ENCODE data around the gene DBX1. TPM values are rescaled to one million over a fixed set of nuclear protein-coding genes. Genes with fewer than 3 reads are reported as not detected.

The DBX1 gene
- total and polyA plus RNA-seq, 10 of the 15 experiments (the other 5 are each of a cell fraction or from before 2014, with no cell fraction given) = not detected

DNA sequence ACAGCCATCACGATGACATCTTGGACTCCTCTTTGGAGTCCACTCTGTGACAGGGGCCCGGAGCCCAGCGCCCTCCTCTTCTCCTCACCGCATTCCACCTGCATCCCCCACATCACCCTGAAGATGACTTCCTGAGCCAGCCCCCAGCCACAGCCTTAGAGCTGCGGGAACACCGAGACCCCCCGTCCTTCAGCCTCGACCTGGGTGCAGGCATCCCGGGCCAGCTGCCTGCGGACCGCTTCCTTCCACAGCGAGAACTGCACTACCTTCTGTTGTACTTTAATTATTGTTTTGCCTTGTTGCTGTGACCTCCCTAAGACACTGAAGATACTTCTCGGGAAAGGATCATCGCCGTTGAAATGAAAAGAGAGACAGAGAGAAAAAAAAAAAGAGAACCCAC is 42.1 kb downstream of the DBX1 start (continued):
- TF ChIP-seq, protein P1, sequence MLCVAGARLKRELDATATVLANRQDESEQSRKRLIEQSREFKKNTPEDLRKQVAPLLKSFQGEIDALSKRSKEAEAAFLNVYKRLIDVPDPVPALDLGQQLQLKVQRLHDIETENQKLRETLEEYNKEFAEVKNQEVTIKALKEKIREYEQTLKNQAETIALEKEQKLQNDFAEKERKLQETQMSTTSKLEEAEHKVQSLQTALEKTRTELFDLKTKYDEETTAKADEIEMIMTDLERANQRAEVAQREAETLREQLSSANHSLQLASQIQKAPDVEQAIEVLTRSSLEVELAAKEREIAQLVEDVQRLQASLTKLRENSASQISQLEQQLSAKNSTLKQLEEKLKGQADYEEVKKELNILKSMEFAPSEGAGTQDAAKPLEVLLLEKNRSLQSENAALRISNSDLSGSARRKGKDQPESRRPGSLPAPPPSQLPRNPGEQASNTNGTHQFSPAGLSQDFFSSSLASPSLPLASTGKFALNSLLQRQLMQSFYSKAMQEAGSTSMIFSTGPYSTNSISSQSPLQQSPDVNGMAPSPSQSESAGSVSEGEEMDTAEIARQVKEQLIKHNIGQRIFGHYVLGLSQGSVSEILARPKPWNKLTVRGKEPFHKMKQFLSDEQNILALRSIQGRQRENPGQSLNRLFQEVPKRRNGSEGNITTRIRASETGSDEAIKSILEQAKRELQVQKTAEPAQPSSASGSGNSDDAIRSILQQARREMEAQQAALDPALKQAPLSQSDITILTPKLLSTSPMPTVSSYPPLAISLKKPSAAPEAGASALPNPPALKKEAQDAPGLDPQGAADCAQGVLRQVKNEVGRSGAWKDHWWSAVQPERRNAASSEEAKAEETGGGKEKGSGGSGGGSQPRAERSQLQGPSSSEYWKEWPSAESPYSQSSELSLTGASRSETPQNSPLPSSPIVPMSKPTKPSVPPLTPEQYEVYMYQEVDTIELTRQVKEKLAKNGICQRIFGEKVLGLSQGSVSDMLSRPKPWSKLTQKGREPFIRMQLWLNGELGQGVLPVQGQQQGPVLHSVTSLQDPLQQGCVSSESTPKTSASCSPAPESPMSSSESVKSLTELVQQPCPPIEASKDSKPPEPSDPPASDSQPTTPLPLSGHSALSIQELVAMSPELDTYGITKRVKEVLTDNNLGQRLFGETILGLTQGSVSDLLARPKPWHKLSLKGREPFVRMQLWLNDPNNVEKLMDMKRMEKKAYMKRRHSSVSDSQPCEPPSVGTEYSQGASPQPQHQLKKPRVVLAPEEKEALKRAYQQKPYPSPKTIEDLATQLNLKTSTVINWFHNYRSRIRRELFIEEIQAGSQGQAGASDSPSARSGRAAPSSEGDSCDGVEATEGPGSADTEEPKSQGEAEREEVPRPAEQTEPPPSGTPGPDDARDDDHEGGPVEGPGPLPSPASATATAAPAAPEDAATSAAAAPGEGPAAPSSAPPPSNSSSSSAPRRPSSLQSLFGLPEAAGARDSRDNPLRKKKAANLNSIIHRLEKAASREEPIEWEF (IDR thresholded peaks at IDR 0.05; ENCODE audit: insufficient replicate concordance, low read depth, low read length) = no peak
- TF ChIP-seq ZNF384 (IDR thresholded peaks at IDR 0.05; ENCODE audit: borderline replicate concordance, low read depth, low read length) (no peak), CBX5 (IDR thresholded peaks at IDR 0.05; ENCODE audit: low read depth) (no peak), FOXK2 (IDR thresholded peaks at IDR 0.05) (no peak), IKZF2 (IDR thresholded peaks at IDR 0.05) (no peak), EGR1 (IDR thresholded peaks at IDR 0.05; ENCODE audit: borderline replicate concordance in 1 of 2, low read depth in 2 of 2, low read length in 2 of 2) (no peak), RCOR1 (conservative IDR thresholded peaks at IDR 0.05; ENCODE audit: low read depth, low read length) (no peak), FOS (IDR thresholded peaks at IDR 0.05; ENCODE audit: borderline replicate concordance, extremely low read depth, insufficient read length) (no peak), RAD51 (IDR thresholded peaks at IDR 0.05) (no peak), MTA3 (IDR thresholded peaks at IDR 0.05; ENCODE audit: borderline replicate concordance, low read length) (no peak)
- TF ChIP-seq, protein P2, sequence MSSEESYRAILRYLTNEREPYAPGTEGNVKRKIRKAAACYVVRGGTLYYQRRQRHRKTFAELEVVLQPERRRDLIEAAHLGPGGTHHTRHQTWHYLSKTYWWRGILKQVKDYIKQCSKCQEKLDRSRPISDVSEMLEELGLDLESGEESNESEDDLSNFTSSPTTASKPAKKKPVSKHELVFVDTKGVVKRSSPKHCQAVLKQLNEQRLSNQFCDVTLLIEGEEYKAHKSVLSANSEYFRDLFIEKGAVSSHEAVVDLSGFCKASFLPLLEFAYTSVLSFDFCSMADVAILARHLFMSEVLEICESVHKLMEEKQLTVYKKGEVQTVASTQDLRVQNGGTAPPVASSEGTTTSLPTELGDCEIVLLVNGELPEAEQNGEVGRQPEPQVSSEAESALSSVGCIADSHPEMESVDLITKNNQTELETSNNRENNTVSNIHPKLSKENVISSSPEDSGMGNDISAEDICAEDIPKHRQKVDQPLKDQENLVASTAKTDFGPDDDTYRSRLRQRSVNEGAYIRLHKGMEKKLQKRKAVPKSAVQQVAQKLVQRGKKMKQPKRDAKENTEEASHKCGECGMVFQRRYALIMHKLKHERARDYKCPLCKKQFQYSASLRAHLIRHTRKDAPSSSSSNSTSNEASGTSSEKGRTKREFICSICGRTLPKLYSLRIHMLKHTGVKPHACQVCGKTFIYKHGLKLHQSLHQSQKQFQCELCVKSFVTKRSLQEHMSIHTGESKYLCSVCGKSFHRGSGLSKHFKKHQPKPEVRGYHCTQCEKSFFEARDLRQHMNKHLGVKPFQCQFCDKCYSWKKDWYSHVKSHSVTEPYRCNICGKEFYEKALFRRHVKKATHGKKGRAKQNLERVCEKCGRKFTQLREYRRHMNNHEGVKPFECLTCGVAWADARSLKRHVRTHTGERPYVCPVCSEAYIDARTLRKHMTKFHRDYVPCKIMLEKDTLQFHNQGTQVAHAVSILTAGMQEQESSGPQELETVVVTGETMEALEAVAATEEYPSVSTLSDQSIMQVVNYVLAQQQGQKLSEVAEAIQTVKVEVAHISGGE (CRISPR knock-in tag; IDR thresholded peaks at IDR 0.05) = no peak
